ENCODE data around the gene SURF1.
"Not testable (repeated sequence)": the region's sequence is repeated elsewhere in the genome, so short reads cannot be mapped to it uniquely, and the experiment has no call there.

Gene SURF1

GRCh38 chr9:133334888-133335287 lies 21.4 kb downstream of the SURF1 start:
- Histone ChIP-seq H3K4me1 (ENCODE audit: control insufficient read depth, insufficient read depth, low read length) (peaks cover 11% of the 10 kb centered on the region), H3K36me3 (ENCODE audit: control insufficient read depth, insufficient read depth, low read length) (peaks cover 34% of the 10 kb centered on the region), H3K4me3 (ENCODE audit: insufficient read depth, low read depth, low read length) (peak overlapping the region; percentile 83)
- H3K27me3 ChIP-seq (ENCODE audit: control insufficient read depth, insufficient read depth, low read length, poor library complexity, severe bottlenecking); H3K27ac ChIP-seq (ENCODE audit: insufficient read depth, low read depth, low read length, poor library complexity, severe bottlenecking); H3K9me3 ChIP-seq (ENCODE audit: control insufficient read depth, low read length): not testable (repeated sequence)
- WGBS, 2 experiments: 86 to 89% methylated on average over 11 of the region's 11 CpGs

GRCh38 chr9:133334161-133334560 lies 22.1 kb downstream of the SURF1 start:
- Histone ChIP-seq H3K27ac (ENCODE audit: insufficient read depth, low read depth, low read length, poor library complexity, severe bottlenecking) (no peak overlapping the region), H3K4me1 (ENCODE audit: control insufficient read depth, insufficient read depth, low read length) (peaks cover 11% of the 10 kb centered on the region), H3K4me3 (ENCODE audit: insufficient read depth, low read depth, low read length) (no peak overlapping the region), H3K36me3 (ENCODE audit: control insufficient read depth, insufficient read depth, low read length) (peaks cover 33% of the 10 kb centered on the region), H3K27me3 (ENCODE audit: control insufficient read depth, insufficient read depth, low read length, poor library complexity, severe bottlenecking) (no peaks in the 10 kb centered on the region), H3K9me3 (ENCODE audit: control insufficient read depth, low read length) (no peaks in the 10 kb centered on the region)
- 83 to 85% methylated on average over 6 of the region's 6 CpGs for WGBS, 2 experiments

GRCh38 chr9:133333566-133333965 lies 22.7 kb downstream of the SURF1 start:
- no peaks in the 10 kb centered on the region for H3K27me3 ChIP-seq (ENCODE audit: control insufficient read depth, insufficient read depth, low read length, poor library complexity, severe bottlenecking)
- H3K27ac ChIP-seq (ENCODE audit: insufficient read depth, low read depth, low read length, poor library complexity, severe bottlenecking): no peak overlapping the region
- H3K4me1 ChIP-seq (ENCODE audit: control insufficient read depth, insufficient read depth, low read length): peaks cover 11% of the 10 kb centered on the region
- H3K9me3 ChIP-seq (ENCODE audit: control insufficient read depth, low read length): no peaks in the 10 kb centered on the region
- WGBS, 2 experiments: 92 to 95% methylated on average over 10 of the region's 10 CpGs
- no peak overlapping the region for H3K4me3 ChIP-seq (ENCODE audit: insufficient read depth, low read depth, low read length)
- peaks cover 33% of the 10 kb centered on the region for H3K36me3 ChIP-seq (ENCODE audit: control insufficient read depth, insufficient read depth, low read length)

- 92 to 94% methylated on average over 11 of the region's 11 CpGs for WGBS, 2 experiments
- no peaks in the 10 kb centered on the region for H3K27me3 ChIP-seq (ENCODE audit: control insufficient read depth, insufficient read depth, low read length, poor library complexity, severe bottlenecking)
- no peaks in the 10 kb centered on the region for H3K9me3 ChIP-seq (ENCODE audit: control insufficient read depth, low read length)
- H3K27ac ChIP-seq (ENCODE audit: insufficient read depth, low read depth, low read length, poor library complexity, severe bottlenecking): no peak overlapping the region
- H3K4me1 ChIP-seq (ENCODE audit: control insufficient read depth, insufficient read depth, low read length): peaks cover 11% of the 10 kb centered on the region
- H3K36me3 ChIP-seq (ENCODE audit: control insufficient read depth, insufficient read depth, low read length): peaks cover 33% of the 10 kb centered on the region
- no peak overlapping the region for H3K4me3 ChIP-seq (ENCODE audit: insufficient read depth, low read depth, low read length)
Observed at GRCh38 chr9:133333011-133333410, 23.3 kb downstream of the SURF1 start.

GRCh38 chr9:133332381-133332730 lies 23.9 kb downstream of the SURF1 start:
- Histone ChIP-seq H3K4me3 (ENCODE audit: insufficient read depth, low read depth, low read length) (no peak overlapping the region), H3K27me3 (ENCODE audit: control insufficient read depth, insufficient read depth, low read length, poor library complexity, severe bottlenecking) (no peaks in the 10 kb centered on the region), H3K27ac (ENCODE audit: insufficient read depth, low read depth, low read length, poor library complexity, severe bottlenecking) (no peak overlapping the region), H3K9me3 (ENCODE audit: control insufficient read depth, low read length) (no peaks in the 10 kb centered on the region), H3K4me1 (ENCODE audit: control insufficient read depth, insufficient read depth, low read length) (peaks cover 11% of the 10 kb centered on the region), H3K36me3 (ENCODE audit: control insufficient read depth, insufficient read depth, low read length) (peaks cover 33% of the 10 kb centered on the region)
- WGBS, 2 experiments: 88 to 92% methylated on average over 20 of the region's 20 CpGs

GRCh38 chr9:133331641-133332380 lies 24.5 kb downstream of the SURF1 start:
- H3K27ac ChIP-seq (ENCODE audit: insufficient read depth, low read depth, low read length, poor library complexity, severe bottlenecking): no peak overlapping the region
- no peak overlapping the region for H3K4me3 ChIP-seq (ENCODE audit: insufficient read depth, low read depth, low read length)
- WGBS, 2 experiments: 97% methylated on average over 57 of the region's 57 CpGs

GRCh38 chr9:133331221-133331620 lies 25.1 kb downstream of the SURF1 start:
- no peak overlapping the region for H3K27ac ChIP-seq (ENCODE audit: insufficient read depth, low read depth, low read length, poor library complexity, severe bottlenecking)
- no peaks in the 10 kb centered on the region for H3K9me3 ChIP-seq (ENCODE audit: control insufficient read depth, low read length)
- peaks cover 8% of the 10 kb centered on the region for H3K4me1 ChIP-seq (ENCODE audit: control insufficient read depth, insufficient read depth, low read length)
- peaks cover 33% of the 10 kb centered on the region for H3K36me3 ChIP-seq (ENCODE audit: control insufficient read depth, insufficient read depth, low read length)
- WGBS, 2 experiments: 93% methylated on average over 19 of the region's 19 CpGs
- H3K4me3 ChIP-seq (ENCODE audit: insufficient read depth, low read depth, low read length): no peak overlapping the region
- H3K27me3 ChIP-seq (ENCODE audit: control insufficient read depth, insufficient read depth, low read length, poor library complexity, severe bottlenecking): no peaks in the 10 kb centered on the region

More at GRCh38 chr9:133331641-133332380, 24.5 kb downstream of the SURF1 start:
- Histone ChIP-seq H3K27me3 (ENCODE audit: control insufficient read depth, insufficient read depth, low read length, poor library complexity, severe bottlenecking) (no peaks in the 10 kb centered on the region), H3K4me1 (ENCODE audit: control insufficient read depth, insufficient read depth, low read length) (peaks cover 11% of the 10 kb centered on the region), H3K9me3 (ENCODE audit: control insufficient read depth, low read length) (no peaks in the 10 kb centered on the region), H3K36me3 (ENCODE audit: control insufficient read depth, insufficient read depth, low read length) (peaks cover 33% of the 10 kb centered on the region)

- not testable (repeated sequence) for H3K27me3 ChIP-seq (ENCODE audit: control insufficient read depth, insufficient read depth, low read length, poor library complexity, severe bottlenecking); H3K4me1 ChIP-seq (ENCODE audit: control insufficient read depth, insufficient read depth, low read length); H3K27ac ChIP-seq (ENCODE audit: insufficient read depth, low read depth, low read length, poor library complexity, severe bottlenecking); H3K4me3 ChIP-seq (ENCODE audit: insufficient read depth, low read depth, low read length); H3K9me3 ChIP-seq (ENCODE audit: control insufficient read depth, low read length)
- 60 to 61% methylated on average over 20 of the region's 21 CpGs for WGBS, 2 experiments
- H3K36me3 ChIP-seq (ENCODE audit: control insufficient read depth, insufficient read depth, low read length): peaks cover 33% of the 10 kb centered on the region
Observed at GRCh38 chr9:133329306-133330156, 26.8 kb downstream of the SURF1 start.

GRCh38 chr9:133327834-133328484 lies 28.3 kb downstream of the SURF1 start:
- whole genome bisulfite sequencing, 2 experiments: 92% methylated on average over 10 of the region's 10 CpGs
- H3K36me3 ChIP-seq (ENCODE audit: control insufficient read depth, insufficient read depth, low read length): peaks cover 18% of the 10 kb centered on the region
- H3K27ac ChIP-seq (ENCODE audit: insufficient read depth, low read depth, low read length, poor library complexity, severe bottlenecking): no peak overlapping the region
- H3K4me1 ChIP-seq (ENCODE audit: control insufficient read depth, insufficient read depth, low read length): no peaks in the 10 kb centered on the region
- no peaks in the 10 kb centered on the region for H3K27me3 ChIP-seq (ENCODE audit: control insufficient read depth, insufficient read depth, low read length, poor library complexity, severe bottlenecking)
- no peak overlapping the region for H3K4me3 ChIP-seq (ENCODE audit: insufficient read depth, low read depth, low read length)
- no peaks in the 10 kb centered on the region for H3K9me3 ChIP-seq (ENCODE audit: control insufficient read depth, low read length)

GRCh38 chr9:133327021-133327420 lies 29.3 kb downstream of the SURF1 start:
- H3K27me3 ChIP-seq (ENCODE audit: control insufficient read depth, insufficient read depth, low read length, poor library complexity, severe bottlenecking); H3K9me3 ChIP-seq (ENCODE audit: control insufficient read depth, low read length); H3K27ac ChIP-seq (ENCODE audit: insufficient read depth, low read depth, low read length, poor library complexity, severe bottlenecking); H3K4me1 ChIP-seq (ENCODE audit: control insufficient read depth, insufficient read depth, low read length); H3K4me3 ChIP-seq (ENCODE audit: insufficient read depth, low read depth, low read length): not testable (repeated sequence)
- H3K36me3 ChIP-seq (ENCODE audit: control insufficient read depth, insufficient read depth, low read length): peaks cover 12% of the 10 kb centered on the region
- 90% methylated on average over 6 of the region's 6 CpGs for WGBS, 2 experiments

Measured in ectodermal cell (in vitro differentiated cells).